ENCODE results near the gene CLNK. TPM values are rescaled to one million over a fixed set of nuclear protein-coding genes. Genes with fewer than 3 reads are reported as not detected.

The CLNK gene
- total and polyA plus RNA-seq, 2 of the 13 experiments (the other 11 are each of a cell fraction or from before 2014, with no cell fraction given): not detected

DNA sequence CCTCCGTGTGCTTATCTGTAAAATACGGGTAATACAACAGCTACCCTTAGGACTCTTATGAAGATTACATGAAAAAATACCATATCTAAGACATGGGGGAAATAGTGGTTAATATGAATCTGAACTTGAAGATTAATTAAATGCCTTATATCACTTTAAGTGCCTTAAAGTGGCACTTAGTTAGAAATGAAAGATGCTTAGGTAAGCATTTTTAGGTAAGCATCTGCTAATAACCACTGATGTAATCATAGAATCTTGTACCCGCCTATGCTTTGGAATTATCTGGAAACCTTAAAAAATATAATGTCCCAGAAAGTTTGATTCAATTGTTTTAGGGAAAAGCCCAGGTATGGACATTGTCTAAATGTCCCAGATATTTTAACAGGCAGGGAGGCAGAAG is 12.2 kb downstream of the CLNK start:
- no peaks in the 10 kb centered on the region; a peak in 1 of 5 replicates for H3K27me3 ChIP-seq (ENCODE audit: control insufficient read depth in 1 of 2, insufficient read depth in 2 of 2, low read length in 2 of 2)
- ChIA-PET POLR2A (no interaction called here), CTCF (ENCODE audit: low intra/inter-chr PET ratio, low total read pairs) (no interaction called here)
- H3K4me2 ChIP-seq (ENCODE audit: low read depth, low read length): no peak overlapping the region
- H2AFZ ChIP-seq (ENCODE audit: low read length): no peak overlapping the region
- intact Hi-C loops (cut with micrococcal nuclease; ENCODE audit: unreplicated experiment) (no loop called here), in situ Hi-C loops (cut with HindIII; ENCODE audit: extremely low pct_ligation_motif_present, low pct_unique_long_range_greater_than_20kb) (no loop called here)
- TF ChIP-seq MAZ (IDR thresholded peaks at IDR 0.05; ENCODE audit: borderline replicate concordance, low read depth, low read length): no peak
- TF ChIP-seq MAZ (CRISPR knock-in tag; IDR thresholded peaks at IDR 0.05; ENCODE audit: low read depth): no peak
- TF ChIP-seq MAFF (IDR thresholded peaks at IDR 0.05; ENCODE audit: low read depth, low read length): peak; percentile 97
- no peak for TF ChIP-seq ZNF30 (CRISPR knock-in tag; IDR thresholded peaks at IDR 0.05)
- TF ChIP-seq MAFK (conservative IDR thresholded peaks at IDR 0.05 in 1 of 2, IDR thresholded peaks at IDR 0.05 in 1 of 2; ENCODE audit: low read length in 2 of 2): peak; percentile 94 to 98
- no peak for TF ChIP-seq DPF2 (CRISPR knock-in tag; IDR thresholded peaks at IDR 0.05; ENCODE audit: borderline replicate concordance, low read depth)
- FAIRE-seq: no peak
- H3K36me3 ChIP-seq (replicated peaks in 1 of 2; ENCODE audit: control insufficient read depth in 1 of 2, insufficient read depth in 2 of 2, low read length in 2 of 2): no peaks in the 10 kb centered on the region
- no peak overlapping the region for H3K27ac ChIP-seq (ENCODE audit: extremely low read length, insufficient read depth, low read length)
- no peak overlapping the region for H3K4me3 ChIP-seq (replicated peaks in 1 of 3; ENCODE audit: insufficient read depth in 1 of 3, low read depth in 2 of 3, low read length in 3 of 3)
- H3K9me3 ChIP-seq (ENCODE audit: low read length): no peaks in the 10 kb centered on the region
- H3K79me2 ChIP-seq (ENCODE audit: insufficient read depth, low read length): no peaks in the 10 kb centered on the region
- H3K9ac ChIP-seq (ENCODE audit: insufficient read depth, low read depth, low read length): no peak overlapping the region
- no peak for DNase-seq (ENCODE audit: low spot score)
- WGBS (ENCODE audit: low lambda C conversion rate): 2% methylated on average over 3 of the region's 3 CpGs
- ATAC-seq: no peak
- no peaks in the 10 kb centered on the region for H4K20me1 ChIP-seq (ENCODE audit: insufficient read depth, low read length)
- BruUV-seq (replicated peaks): no TSS peak
- no peaks in the 10 kb centered on the region for H3K4me1 ChIP-seq (ENCODE audit: insufficient read depth, low read length)

DNA sequence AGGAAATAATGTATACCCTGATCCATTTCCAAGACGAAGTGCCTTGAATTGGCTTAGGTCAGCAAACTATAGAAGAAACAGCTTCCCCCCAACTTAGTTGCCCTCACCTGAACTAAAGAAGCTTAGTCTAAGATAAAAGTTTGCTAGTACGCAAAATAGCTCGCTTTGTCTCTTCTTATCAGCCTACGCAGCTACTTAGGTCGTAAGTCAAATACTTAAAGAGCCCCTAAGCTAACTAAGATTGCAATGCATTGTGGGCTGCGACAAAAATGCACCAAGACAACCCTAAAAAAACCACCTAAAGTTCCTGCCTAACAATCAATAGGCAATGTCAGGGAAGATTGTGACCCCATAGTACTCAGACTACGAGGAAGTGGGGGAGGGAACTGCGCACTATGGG is 12.8 kb downstream of the CLNK start:
- Histone ChIP-seq H3K27ac (ENCODE audit: extremely low read length, insufficient read depth, low read length) (no peak overlapping the region), H3K79me2 (ENCODE audit: insufficient read depth, low read length) (no peaks in the 10 kb centered on the region), H3K9ac (ENCODE audit: insufficient read depth, low read depth, low read length) (no peak overlapping the region), H3K9me3 (ENCODE audit: low read length) (no peaks in the 10 kb centered on the region), H3K36me3 (replicated peaks in 1 of 2; ENCODE audit: control insufficient read depth in 1 of 2, insufficient read depth in 2 of 2, low read length in 2 of 2) (no peaks in the 10 kb centered on the region), H3K27me3 (ENCODE audit: control insufficient read depth in 1 of 2, insufficient read depth in 2 of 2, low read length in 2 of 2) (no peaks in the 10 kb centered on the region; a peak in 1 of 5 replicates), H4K20me1 (ENCODE audit: insufficient read depth, low read length) (no peaks in the 10 kb centered on the region), H3K4me2 (ENCODE audit: low read depth, low read length) (no peak overlapping the region), H2AFZ (ENCODE audit: low read length) (no peak overlapping the region), H3K4me1 (ENCODE audit: insufficient read depth, low read length) (no peaks in the 10 kb centered on the region), H3K4me3 (replicated peaks in 1 of 3; ENCODE audit: insufficient read depth in 1 of 3, low read depth in 2 of 3, low read length in 3 of 3) (no peak overlapping the region)
- BruUV-seq (replicated peaks): no TSS peak
- DNase-seq (ENCODE audit: low spot score) (no peak), ATAC-seq (no peak), FAIRE-seq (no peak)
- TF ChIP-seq HOXA7 (CRISPR knock-in tag; IDR thresholded peaks at IDR 0.05) (no peak), MAFK (conservative IDR thresholded peaks at IDR 0.05 in 1 of 2, IDR thresholded peaks at IDR 0.05 in 1 of 2; ENCODE audit: low read length in 2 of 2) (peak in 1 of 2 experiments; percentile 44; a peak in 2 of 4 replicates)
- in situ Hi-C loops (cut with HindIII; ENCODE audit: extremely low pct_ligation_motif_present, low pct_unique_long_range_greater_than_20kb): no loop called here
- intact Hi-C loops (cut with micrococcal nuclease; ENCODE audit: unreplicated experiment): no loop called here
- ChIA-PET CTCF (ENCODE audit: low intra/inter-chr PET ratio, low total read pairs) (no interaction called here), POLR2A (no interaction called here)
- WGBS (ENCODE audit: low lambda C conversion rate): 19% methylated on average over 8 of the region's 8 CpGs
